Coronary artery (tissue), 2 donors: ENCODE data around the gene LRRC46.

Source experiments
- DNase-seq: peaks from one replicate; pipeline ENCODE4 v3.0.0-alpha.2; 2017; ENCODE audit warnings: low spot score
- H3K27ac ChIP-seq, 2 donors: fragments of 200-600 bp; sonication (generic); one replicate each; pipeline ENCODE4 v1.5.1; 2016 to 2019
- H3K4me3 ChIP-seq: fragments of 200-600 bp; sonication (generic); 2 replicates; pipeline ENCODE4 v1.5.1; 2016; ENCODE audit warnings: mild to moderate bottlenecking, moderate library complexity
- CTCF ChIP-seq: fragments of 200-600 bp; sonication (generic); IDR thresholded peaks from one replicate; pipeline ENCODE4 v1.5.1; 2019; ENCODE audit warnings: antibody characterized with exemption

The LRRC46 gene

DNA sequence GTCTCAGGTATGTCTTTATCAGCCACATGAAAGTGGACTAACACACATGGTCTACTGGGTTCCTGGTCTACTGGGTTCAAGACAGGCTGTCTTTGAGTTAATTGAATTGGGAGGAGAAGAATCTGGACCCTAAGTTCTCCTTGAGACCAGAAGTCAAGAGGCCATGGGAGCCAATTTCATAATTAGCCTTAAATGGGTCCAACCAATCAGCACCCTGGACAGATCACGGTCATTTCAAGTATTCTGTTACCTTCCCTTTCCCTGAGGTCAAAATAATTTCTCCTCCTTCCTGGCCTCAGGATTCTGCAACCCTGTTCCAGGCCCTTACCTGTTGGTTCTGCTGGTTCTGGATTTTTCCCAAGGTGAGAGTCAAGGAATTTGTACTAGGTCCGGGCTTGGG lies 33.7 kb upstream of the LRRC46 start:
- TF ChIP-seq CTCF, result no peak
- H3K27ac ChIP-seq, result no peak overlapping the region
- H3K4me3 ChIP-seq, result no peak overlapping the region
- DNase-seq, result peak; percentile 7

DNA sequence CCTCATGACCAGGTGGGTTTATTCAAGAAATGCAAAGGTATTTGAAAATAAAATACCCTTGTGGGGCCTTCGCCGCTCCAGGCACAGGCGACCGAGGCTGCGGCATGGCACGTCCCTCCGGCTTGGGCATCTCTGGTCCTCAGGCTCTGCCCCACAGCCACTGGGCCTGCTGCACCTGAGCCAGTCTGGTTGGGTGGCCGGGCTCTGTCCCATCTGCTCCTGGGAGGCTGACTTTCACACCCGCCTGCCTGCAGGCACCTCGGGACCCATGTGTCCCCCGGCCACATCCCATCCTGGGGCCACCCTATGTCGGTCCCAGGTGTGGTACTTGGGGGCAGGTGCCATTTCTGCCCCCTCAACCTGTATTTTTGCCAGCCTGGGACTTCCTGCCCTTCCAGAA lies 30.8 kb upstream of the LRRC46 start:
- no peak overlapping the region for H3K4me3 ChIP-seq
- no peak overlapping the region for H3K27ac ChIP-seq
- peak; percentile 60 for DNase-seq
- TF ChIP-seq CTCF, result no peak

- Histone ChIP-seq H3K27ac (no peak overlapping the region), H3K4me3 (no peak overlapping the region)
- peak; percentile 56 for DNase-seq
- no peak for TF ChIP-seq CTCF
Measured at GRCh38 chr17:47801176-47801765, 30.2 kb upstream of the LRRC46 start.

DNA sequence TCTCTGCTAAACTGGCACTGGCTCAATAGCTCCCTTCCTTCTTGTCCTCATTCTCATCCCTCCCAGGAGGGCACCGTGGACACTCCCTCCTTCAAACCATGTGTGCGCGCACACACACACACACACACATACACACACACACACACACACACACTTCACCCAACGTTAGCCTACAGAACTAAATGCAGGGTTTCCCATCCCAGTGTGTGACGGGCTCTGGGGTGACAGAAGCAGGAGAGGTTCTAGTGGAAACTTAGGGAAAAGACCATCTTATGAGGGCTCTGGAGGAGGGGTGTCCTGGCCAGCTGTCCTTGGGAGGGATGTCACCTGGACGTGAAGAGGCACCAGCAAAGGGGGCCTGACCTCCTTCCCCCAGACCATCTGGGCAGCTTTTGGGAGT lies 29.6 kb upstream of the LRRC46 start:
- H3K27ac ChIP-seq, result no peak overlapping the region
- TF ChIP-seq CTCF, result no peak
- no peak overlapping the region for H3K4me3 ChIP-seq
- no peak for DNase-seq

- no peak overlapping the region for H3K27ac ChIP-seq
- H3K4me3 ChIP-seq, result no peak overlapping the region
- DNase-seq, result peak; percentile 60
- TF ChIP-seq CTCF, result peak; percentile 15
Measured at GRCh38 chr17:47802341-47803022, 29.0 kb upstream of the LRRC46 start.

DNA sequence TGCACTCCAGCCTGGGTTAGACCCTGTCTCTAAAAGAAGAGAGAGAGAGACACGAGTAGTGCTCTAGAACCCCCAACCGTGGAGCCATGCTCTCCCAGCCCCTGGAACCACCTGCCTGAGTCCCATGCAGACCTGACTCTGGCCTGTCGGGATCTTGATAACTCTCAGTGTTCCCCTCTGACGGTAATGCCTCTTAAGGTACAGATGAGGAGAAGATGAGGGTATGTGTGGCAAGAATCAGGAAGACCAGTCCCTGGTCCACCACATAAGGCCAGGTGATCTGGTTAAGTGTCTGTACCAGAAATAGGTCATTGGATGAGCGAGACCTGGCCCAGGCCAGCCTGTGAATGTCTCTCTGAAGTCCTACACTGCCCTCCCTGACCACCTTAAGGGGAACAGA lies 28.3 kb upstream of the LRRC46 start:
- DNase-seq, result peak; percentile 2

More for the DNA sequence above, 28.3 kb upstream of the LRRC46 start:
- Histone ChIP-seq H3K4me3 (no peak overlapping the region), H3K27ac (no peak overlapping the region)
- no peak for TF ChIP-seq CTCF
